Left cardiac atrium (tissue), 4 donors: Measurements from ENCODE around the gene SRPK3. TPM values are rescaled to one million over a fixed set of nuclear protein-coding genes. Genes with fewer than 3 reads are reported as not detected.

Experiments
- ATAC-seq, 2 donors: fragments of 200-7000 bp; cut with Tn5 transposase; one replicate each; pipeline ENCODE4 v1.9.1; 2020; ENCODE audit warnings: mild to moderate bottlenecking in 2 of 2, moderate library complexity in 2 of 2
- DNase-seq: peaks from one replicate; pipeline ENCODE4 v3.0.0-alpha.2; 2020
- intact Hi-C, 2 donors: fragments of 100-400 bp; cut with DNase I; formaldehyde crosslinking; loops; one replicate each; pipeline versions ENCODE4 v1.14.1 to v1.15.1; 2022 to 2023
- total RNA-seq, 2 donors: library from RNA; stranded (reverse); fragmentation: NEBNext Ultra II Directional; extraction: Animal tissue kit (Norgen Biotek cat#: 25700); gene quantifications; one replicate each; pipeline ENCODE4 v1.2.1, GENCODE V29; 2021
- donor health status: DM: no; HTN: yes; CAD: no.
- donor health status: DM: no; HTN: yes; CAD: no; lungs with severe emphysema.
- donor health status: DM: yes; HTN: yes; CAD: no.
- donor health status: Dilated cardiomyopathy.

The SRPK3 gene
- total RNA-seq, 2 donors from 2014 or later = 24.1 to 25.8 TPM

- DNase-seq (peak; percentile 48), ATAC-seq (peak; percentile 66 to 91)
- intact Hi-C loops = no loop called here
Measured at GRCh38 chrX:153818571-153819383, 37.9 kb downstream of the SRPK3 start.

GRCh38 chrX:153819384-153820040, 38.7 kb downstream of the SRPK3 start:
- peak; percentile 19 to 25 for ATAC-seq
- intact Hi-C loops = no loop called here
- no peak for DNase-seq

GRCh38 chrX:153820601-153821000, 39.8 kb downstream of the SRPK3 start:
- DNase-seq (no peak), ATAC-seq (no peak)
- intact Hi-C loops = no loop called here

GRCh38 chrX:153821066-153821465, 40.2 kb downstream of the SRPK3 start:
- DNase-seq (no peak), ATAC-seq (no peak)
- intact Hi-C loops = no loop called here

- ATAC-seq = no peak
- no peak for DNase-seq
- intact Hi-C loops = no loop called here
Measured at GRCh38 chrX:153824348-153824747, 43.5 kb downstream of the SRPK3 start.

- DNase-seq (no peak), ATAC-seq (no peak)
- intact Hi-C loops = no loop called here
Measured at GRCh38 chrX:153825042-153825441, 44.2 kb downstream of the SRPK3 start.

- intact Hi-C loops = no loop called here
- ATAC-seq = no peak
- no peak for DNase-seq
Measured at GRCh38 chrX:153827016-153827415, 46.2 kb downstream of the SRPK3 start.

- ATAC-seq (no peak), DNase-seq (no peak)
- intact Hi-C loops = no loop called here
Measured at GRCh38 chrX:153827903-153828302, 47.1 kb downstream of the SRPK3 start.

GRCh38 chrX:153828308-153828707, 47.5 kb downstream of the SRPK3 start:
- ATAC-seq (peak in 1 of 2 donors; percentile 5), DNase-seq (no peak)
- intact Hi-C loops = no loop called here

- ATAC-seq = peak; percentile 13 to 21
- intact Hi-C loops = no loop called here
- no peak for DNase-seq
Measured at GRCh38 chrX:153828723-153829548, 48.1 kb downstream of the SRPK3 start.

GRCh38 chrX:153829549-153829798, 48.6 kb downstream of the SRPK3 start:
- intact Hi-C loops = no loop called here
- DNase-seq (no peak), ATAC-seq (peak; percentile 28 to 42)

GRCh38 chrX:153829799-153830639, 49.2 kb downstream of the SRPK3 start, which contains the start of gene PDZD4:
PDZD4 (minus strand) TSS chrX:153830544; CDS start chrX:153830298, 246 bp downstream.
- ATAC-seq (peak; percentile 32 to 62), DNase-seq (no peak)
- intact Hi-C loops = no loop called here

- ATAC-seq (peak in 1 of 2 donors; percentile 5), DNase-seq (no peak)
- intact Hi-C loops = no loop called here
Measured at GRCh38 chrX:153830640-153831428, 50.0 kb downstream of the SRPK3 start.

GRCh38 chrX:153831429-153832150, 50.7 kb downstream of the SRPK3 start:
- intact Hi-C loops = no loop called here
- DNase-seq = no peak
- no peak for ATAC-seq

GRCh38 chrX:153832728-153833127, 51.9 kb downstream of the SRPK3 start:
- no peak for DNase-seq

More at GRCh38 chrX:153832728-153833127, 51.9 kb downstream of the SRPK3 start:
- no peak for ATAC-seq
- intact Hi-C loops = no loop called here
